ENCODE results near the gene RTN4R. TPM values are rescaled to one million over a fixed set of nuclear protein-coding genes. Genes with fewer than 3 reads are reported as not detected.
"Not testable (repeated sequence)": the region's sequence is repeated elsewhere in the genome, so short reads cannot be mapped to it uniquely, and the experiment has no call there.

RTN4R gene
- total and polyA plus RNA-seq, 12 donors, result 0.35 to 18.8 (median 1.1) TPM

DNA sequence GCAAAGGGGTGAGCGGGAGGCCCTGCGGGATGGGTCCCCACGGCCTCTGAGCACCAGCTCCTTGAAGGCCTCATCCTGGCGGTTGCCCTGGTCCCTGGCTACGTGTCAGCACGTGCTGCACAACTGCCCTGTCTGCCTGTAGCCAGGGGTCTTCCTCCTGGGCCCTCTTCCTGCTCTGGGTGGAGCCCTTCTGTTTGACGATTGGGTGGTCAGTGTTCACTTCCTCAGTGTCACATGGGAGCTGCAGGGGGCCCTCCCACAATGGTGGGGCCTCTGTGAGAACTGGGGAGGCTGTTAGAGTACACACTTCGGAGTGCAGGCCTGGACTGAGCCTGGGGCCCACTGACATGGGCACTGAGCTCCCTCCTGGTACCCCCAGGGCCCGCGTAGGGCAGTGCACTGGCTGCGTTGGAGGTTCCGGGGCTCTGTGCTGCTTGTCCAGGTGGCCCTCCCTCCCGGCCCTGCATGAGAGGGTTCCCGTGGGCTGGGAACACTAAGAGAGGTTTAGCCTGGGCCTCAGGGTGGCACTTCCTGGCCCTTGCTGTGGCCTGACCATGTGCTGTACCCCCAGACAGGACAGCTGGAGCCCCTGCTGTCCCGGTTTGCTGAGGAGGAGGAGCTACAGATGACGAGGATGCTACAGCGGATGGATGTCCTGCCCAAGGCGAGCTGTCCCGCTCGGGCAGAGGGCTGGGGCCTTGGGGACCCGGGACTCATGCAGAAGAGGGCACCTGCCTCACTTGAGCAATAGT, 38.0 kb upstream of the RTN4R start:
- TF ChIP-seq POLR2A (IDR thresholded peaks at IDR 0.05), result no peak
- TF ChIP-seq, protein P1, sequence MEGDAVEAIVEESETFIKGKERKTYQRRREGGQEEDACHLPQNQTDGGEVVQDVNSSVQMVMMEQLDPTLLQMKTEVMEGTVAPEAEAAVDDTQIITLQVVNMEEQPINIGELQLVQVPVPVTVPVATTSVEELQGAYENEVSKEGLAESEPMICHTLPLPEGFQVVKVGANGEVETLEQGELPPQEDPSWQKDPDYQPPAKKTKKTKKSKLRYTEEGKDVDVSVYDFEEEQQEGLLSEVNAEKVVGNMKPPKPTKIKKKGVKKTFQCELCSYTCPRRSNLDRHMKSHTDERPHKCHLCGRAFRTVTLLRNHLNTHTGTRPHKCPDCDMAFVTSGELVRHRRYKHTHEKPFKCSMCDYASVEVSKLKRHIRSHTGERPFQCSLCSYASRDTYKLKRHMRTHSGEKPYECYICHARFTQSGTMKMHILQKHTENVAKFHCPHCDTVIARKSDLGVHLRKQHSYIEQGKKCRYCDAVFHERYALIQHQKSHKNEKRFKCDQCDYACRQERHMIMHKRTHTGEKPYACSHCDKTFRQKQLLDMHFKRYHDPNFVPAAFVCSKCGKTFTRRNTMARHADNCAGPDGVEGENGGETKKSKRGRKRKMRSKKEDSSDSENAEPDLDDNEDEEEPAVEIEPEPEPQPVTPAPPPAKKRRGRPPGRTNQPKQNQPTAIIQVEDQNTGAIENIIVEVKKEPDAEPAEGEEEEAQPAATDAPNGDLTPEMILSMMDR (IDR thresholded peaks at IDR 0.05), result no peak

DNA sequence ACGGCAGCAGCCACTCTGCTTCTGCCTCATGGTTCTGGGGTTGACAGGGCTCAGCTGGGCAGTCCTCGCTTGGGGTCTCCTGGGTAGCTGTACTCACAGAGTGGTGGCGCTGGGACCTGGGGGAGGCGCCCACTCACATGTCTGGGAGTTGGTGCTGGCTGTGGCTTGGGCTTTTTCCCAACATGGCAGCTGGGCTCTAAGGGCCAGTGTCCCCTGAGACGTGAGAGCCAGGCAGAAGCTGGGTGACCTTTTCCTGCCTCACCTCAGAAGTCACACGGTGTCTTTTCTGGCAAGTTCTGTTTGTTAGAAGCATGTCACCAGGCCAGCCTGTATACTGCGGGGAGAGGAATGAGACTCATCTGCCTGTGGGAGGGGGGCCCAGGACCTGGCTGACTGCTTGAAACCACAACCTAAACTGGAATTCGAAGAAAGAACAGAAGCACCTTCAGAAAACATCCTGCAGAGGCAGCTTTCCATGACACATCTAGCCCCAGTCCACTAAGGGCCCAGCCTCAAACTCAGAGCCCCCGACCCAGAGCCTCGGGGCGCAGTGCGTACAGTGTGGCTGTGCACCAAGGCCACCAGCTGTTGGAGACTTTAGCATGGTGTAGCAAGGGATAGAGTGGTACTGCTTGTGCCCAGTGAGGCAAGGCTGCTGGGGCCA, 37.2 kb upstream of the RTN4R start:
- H3K4me1 ChIP-seq (replicated peaks in 1 of 2); H3K36me3 ChIP-seq (replicated peaks in 1 of 2); DNase-seq; H3K4me3 ChIP-seq; intact Hi-C loops (cut with DNase I); H3K27ac ChIP-seq; H3K27me3 ChIP-seq; H3K9me3 ChIP-seq (replicated peaks in 1 of 3): not testable (repeated sequence)
- WGBS, 4 donors, result 76 to 84% (median 81%) methylated on average over 8 to 12 of the region's 12 CpGs; no CpG with 5 or more reads in 1 of the 4 donors

More for the DNA sequence above, 38.0 kb upstream of the RTN4R start:
- no peak for DNase-seq
- no peaks in the 10 kb centered on the region for H3K9me3 ChIP-seq (replicated peaks in 1 of 3)
- intact Hi-C loops (cut with DNase I), result no loop called here
- WGBS, 4 donors, result 64 to 85% (median 77%) methylated on average over 11 to 21 of the region's 21 CpGs
- H3K36me3 ChIP-seq (replicated peaks in 1 of 2), result no peaks in the 10 kb centered on the region
- no peak overlapping the region for H3K27ac ChIP-seq
- no peak overlapping the region for H3K4me3 ChIP-seq
- no peaks in the 10 kb centered on the region for H3K27me3 ChIP-seq
- no peaks in the 10 kb centered on the region for H3K4me1 ChIP-seq (replicated peaks in 1 of 2)

DNA sequence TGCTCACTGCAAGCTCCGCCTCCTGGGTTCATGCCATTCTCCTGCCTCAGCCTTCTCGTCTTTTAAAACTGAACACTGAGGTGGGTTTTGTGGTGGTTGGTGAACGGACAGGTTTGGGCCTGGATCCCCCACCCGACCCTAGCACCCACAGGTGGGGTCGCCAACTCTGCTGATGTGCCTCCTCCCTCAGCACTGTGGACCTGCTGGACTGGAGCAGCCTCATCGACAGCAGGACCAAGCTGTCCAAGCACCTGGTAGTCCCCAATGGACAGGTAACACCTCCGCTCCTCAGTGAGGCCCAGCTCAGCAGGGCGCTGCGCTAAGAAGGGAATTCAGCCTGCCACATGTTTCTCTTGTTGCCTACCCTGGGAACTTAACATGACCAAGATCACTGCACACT, 36.5 kb upstream of the RTN4R start:
- TF ChIP-seq POLR2A (IDR thresholded peaks at IDR 0.05), result no peak
- TF ChIP-seq, protein P1 (IDR thresholded peaks at IDR 0.05), result no peak
- H3K27me3 ChIP-seq, result no peaks in the 10 kb centered on the region
- no peaks in the 10 kb centered on the region for H3K9me3 ChIP-seq (replicated peaks in 1 of 3)
- no peaks in the 10 kb centered on the region for H3K36me3 ChIP-seq (replicated peaks in 1 of 2)
- no peak for DNase-seq
- intact Hi-C loops (cut with DNase I), result no loop called here
- H3K4me1 ChIP-seq (replicated peaks in 1 of 2), result peaks cover 0 to 6% of the 10 kb centered on the region in 2 donors
- H3K4me3 ChIP-seq, result no peak overlapping the region
- 74 to 87% (median 79%) methylated on average over 6 to 9 of the region's 9 CpGs for WGBS, 4 donors
- no peak overlapping the region for H3K27ac ChIP-seq

DNA sequence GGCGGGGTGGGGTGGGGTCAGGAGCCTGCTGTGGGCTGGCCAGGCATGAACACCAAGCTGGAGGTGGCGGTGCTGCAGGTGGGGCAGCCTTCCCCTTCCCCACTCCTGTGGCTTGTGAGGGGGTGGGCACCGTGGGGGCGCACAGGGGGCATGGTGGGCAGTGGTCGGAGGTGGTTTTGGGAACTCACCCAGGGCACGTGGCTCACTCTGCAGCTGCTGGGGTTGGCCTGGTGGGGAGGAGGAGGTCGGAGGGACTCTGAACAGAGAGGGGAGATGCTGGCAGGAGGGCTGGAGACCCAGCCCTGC, 35.1 kb upstream of the RTN4R start:
- H3K27ac ChIP-seq; H3K36me3 ChIP-seq (replicated peaks in 1 of 2); H3K4me3 ChIP-seq; H3K27me3 ChIP-seq; H3K9me3 ChIP-seq (replicated peaks in 1 of 3); DNase-seq; intact Hi-C loops (cut with DNase I): not testable (repeated sequence)
- peaks cover 0 to 11% of the 10 kb centered on the region in 2 donors for H3K4me1 ChIP-seq (replicated peaks in 1 of 2)
- 51 to 67% (median 59%) methylated on average over 6 to 7 of the region's 7 CpGs; no CpG with 5 or more reads in 1 of the 4 donors for WGBS, 4 donors

DNA sequence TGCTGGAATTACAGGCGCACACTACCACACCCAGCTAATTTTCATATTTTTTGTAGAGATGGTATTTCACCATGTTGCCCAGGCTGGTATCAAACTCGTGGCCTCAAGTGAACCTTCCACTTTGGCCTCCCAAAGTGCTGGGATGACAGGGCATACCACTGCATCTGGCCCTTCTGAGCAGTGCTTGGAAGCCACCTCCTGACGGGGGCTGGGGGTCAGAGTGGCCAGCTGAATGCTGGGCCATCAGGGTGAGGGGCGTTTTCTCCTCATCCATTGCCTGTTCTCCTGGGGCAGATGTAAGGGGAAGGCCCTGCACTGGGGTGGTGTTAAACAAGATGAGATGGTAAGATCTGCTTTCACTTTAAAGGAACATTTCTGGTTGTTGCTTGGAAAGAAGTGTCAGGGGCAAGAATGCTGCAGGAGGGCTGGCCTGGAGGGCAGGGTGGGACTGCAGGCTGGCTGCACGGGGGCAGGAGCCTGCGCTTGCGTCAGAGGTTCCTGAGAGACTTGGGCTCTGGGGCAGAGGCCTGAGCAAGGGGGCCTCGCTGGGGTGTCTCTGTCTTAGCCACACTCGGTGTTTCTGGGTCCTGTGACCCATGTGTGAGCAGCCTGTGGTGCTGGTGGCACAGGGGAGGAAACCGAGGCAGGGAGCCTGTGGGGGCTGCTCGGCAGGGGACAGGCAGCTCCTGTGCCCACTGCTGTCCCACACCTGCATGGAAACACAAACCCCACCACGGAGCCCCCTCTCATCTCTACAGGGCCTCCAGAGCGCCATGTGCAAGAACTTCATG, 34.5 kb upstream of the RTN4R start:
- intact Hi-C loops (cut with DNase I), result no loop called here
- no peak for DNase-seq
- Histone ChIP-seq H3K27me3 (no peaks in the 10 kb centered on the region), H3K27ac (no peak overlapping the region), H3K4me3 (no peak overlapping the region), H3K4me1 (replicated peaks in 1 of 2) (peaks cover 0 to 11% of the 10 kb centered on the region in 2 donors), H3K36me3 (replicated peaks in 1 of 2) (no peaks in the 10 kb centered on the region), H3K9me3 (replicated peaks in 1 of 3) (no peaks in the 10 kb centered on the region)
- no peak for TF ChIP-seq POLR2A (IDR thresholded peaks at IDR 0.05)
- TF ChIP-seq, protein P1 (IDR thresholded peaks at IDR 0.05), result no peak
- WGBS, 4 donors, result 64 to 70% (median 66%) methylated on average over 9 to 13 of the region's 13 CpGs

Data from adrenal gland (tissue), 12 donors.